Endodermal cell (in vitro differentiated cells): ENCODE data around the gene DDC. TPM values are rescaled to one million over a fixed set of nuclear protein-coding genes. Genes with fewer than 3 reads are reported as not detected.

Experiments used
- DNase-seq: peaks from one replicate; pipeline ENCODE4 v3.0.0-alpha.2; 2017
- H3K27ac ChIP-seq: 2 replicates; pipeline ENCODE4 v1.5.1; 2013; ENCODE audit warnings: mild to moderate bottlenecking, low read depth, low read length, moderate library complexity
- H3K27me3 ChIP-seq: 2 replicates; pipeline ENCODE4 v1.6.1; 2013; ENCODE audit warnings: mild to moderate bottlenecking, low read length, moderate library complexity; ENCODE audit not compliant: insufficient read depth, control insufficient read depth, poor library complexity, severe bottlenecking
- H3K36me3 ChIP-seq: 2 replicates; pipeline ENCODE4 v1.7.0; 2013; ENCODE audit warnings: mild to moderate bottlenecking, low read length, moderate library complexity; ENCODE audit not compliant: control insufficient read depth, insufficient read depth
- H3K4me1 ChIP-seq: one replicate; pipeline ENCODE4 v1.7.0; 2013; ENCODE audit warnings: low read length; ENCODE audit not compliant: control insufficient read depth, insufficient read depth
- H3K4me3 ChIP-seq: 2 replicates; pipeline ENCODE4 v1.5.1; 2013; ENCODE audit warnings: mild to moderate bottlenecking, low read length, moderate library complexity
- H3K9ac ChIP-seq: 2 replicates; pipeline ENCODE4 v1.6.1; 2013; ENCODE audit warnings: mild to moderate bottlenecking, low read length, moderate library complexity; ENCODE audit not compliant: poor library complexity, severe bottlenecking; ENCODE audit errors: extremely low read depth
- H3K9me3 ChIP-seq: 2 replicates; pipeline ENCODE4 v1.6.1; 2013; ENCODE audit warnings: mild to moderate bottlenecking, low read length, moderate library complexity; ENCODE audit not compliant: control insufficient read depth
- H3K27ac Mint-ChIP-seq: 2 replicates; pipeline ENCODE4 v1.8.0; 2020; ENCODE audit warnings: mixed read lengths
- H3K27me3 Mint-ChIP-seq: 2 replicates; pipeline ENCODE4 v1.8.0; 2021; ENCODE audit warnings: mild to moderate bottlenecking, mixed read lengths; ENCODE audit not compliant: insufficient read depth
- H3K36me3 Mint-ChIP-seq: 2 replicates; pipeline ENCODE4 v1.8.0; 2020; ENCODE audit warnings: low read depth, mixed read lengths
- H3K4me1 Mint-ChIP-seq: 2 replicates; pipeline ENCODE4 v1.8.0; 2020; ENCODE audit warnings: mixed read lengths
- H3K4me3 Mint-ChIP-seq: 2 replicates; pipeline ENCODE4 v1.8.0; 2020; ENCODE audit warnings: mild to moderate bottlenecking, moderate library complexity, mixed read lengths
- H3K9me3 Mint-ChIP-seq: 2 replicates; pipeline ENCODE4 v1.8.0; 2020; ENCODE audit warnings: mild to moderate bottlenecking, mixed read lengths
- CTCF ChIP-seq: fragments of 200-600 bp; sonication (generic); conservative IDR thresholded peaks from 2 replicates; pipeline ENCODE4 v1.5.0; 2021; ENCODE audit warnings: antibody characterized with exemption, mild to moderate bottlenecking
- WGBS, 2 experiments: methylation state at CpG; one replicate each; pipeline versions ENCODE4 v1.1.5 to v1.1.7; 2013; ENCODE audit warnings: missing lambda C conversion rate in 2 of 2, mixed read lengths in 1 of 2; ENCODE audit not compliant: insufficient coverage in 1 of 2, insufficient read length in 1 of 2; 5-methylcytosine and 5-hydroxymethylcytosine counted together
- total RNA-seq, 2 donors: library from RNA; stranded (reverse); fragmentation: NEBNext Ultra II Directional in 1 of 2; extraction: Animal tissue kit (Norgen Biotek cat#: 25700) in 1 of 2; gene quantifications; 2 replicates in 1 of 2; 3 replicates in 1 of 2; pipeline ENCODE4 v1.2.1, GENCODE V29; 2021

The DDC gene
- total RNA-seq, 2 donors from 2014 or later: 1.1 TPM

DNA sequence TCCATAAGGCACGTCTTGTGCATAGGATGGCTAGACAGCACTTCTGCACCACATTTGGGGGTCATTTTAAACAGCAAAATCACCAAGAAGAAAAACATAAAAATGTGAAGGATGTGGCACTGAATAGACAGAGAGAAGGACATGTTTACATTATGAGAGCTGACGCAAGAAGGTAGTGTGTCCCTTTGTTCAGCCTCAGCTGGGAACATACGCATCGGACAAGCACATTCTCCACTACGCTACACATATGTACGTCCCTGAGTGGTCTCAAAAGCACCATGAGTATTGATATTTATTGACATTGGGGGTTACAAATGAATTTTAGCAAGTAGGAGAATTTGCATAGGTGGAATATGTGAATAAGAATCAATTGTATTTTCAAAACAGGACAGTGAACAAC is 20.2 kb downstream of the DDC start:
- no peak overlapping the region for H3K4me3 ChIP-seq
- Mint-ChIP-seq H3K36me3 (no peaks in the 10 kb centered on the region), H3K27ac (no peak overlapping the region), H3K9me3 (no peaks in the 10 kb centered on the region), H3K4me1 (no peaks in the 10 kb centered on the region), H3K27me3 (peaks cover 1% of the 10 kb centered on the region), H3K4me3 (no peak overlapping the region)
- H3K36me3 ChIP-seq: no peaks in the 10 kb centered on the region
- H3K9me3 ChIP-seq: no peaks in the 10 kb centered on the region
- no peaks in the 10 kb centered on the region for H3K4me1 ChIP-seq
- no peak for TF ChIP-seq CTCF
- H3K27me3 ChIP-seq: no peaks in the 10 kb centered on the region
- no peak overlapping the region for H3K9ac ChIP-seq
- 61 to 81% methylated on average over 3 to 6 of the region's 6 CpGs for WGBS, 2 experiments
- no peak overlapping the region for H3K27ac ChIP-seq
- DNase-seq: no peak

- 91 to 94% methylated on average over 10 to 18 of the region's 18 CpGs for WGBS, 2 experiments
- Histone ChIP-seq H3K9me3 (no peaks in the 10 kb centered on the region), H3K9ac (no peak overlapping the region), H3K4me1 (no peaks in the 10 kb centered on the region), H3K27ac (no peak overlapping the region), H3K27me3 (no peaks in the 10 kb centered on the region), H3K4me3 (no peak overlapping the region), H3K36me3 (no peaks in the 10 kb centered on the region)
- DNase-seq: no peak
- Mint-ChIP-seq H3K9me3 (no peaks in the 10 kb centered on the region), H3K27me3 (peaks cover 1% of the 10 kb centered on the region), H3K36me3 (no peaks in the 10 kb centered on the region), H3K27ac (no peak overlapping the region), H3K4me1 (no peaks in the 10 kb centered on the region), H3K4me3 (no peak overlapping the region)
- no peak for TF ChIP-seq CTCF
These were observed 21.3 kb downstream of the DDC start for GRCh38 chr7:50543776-50544442.

DNA sequence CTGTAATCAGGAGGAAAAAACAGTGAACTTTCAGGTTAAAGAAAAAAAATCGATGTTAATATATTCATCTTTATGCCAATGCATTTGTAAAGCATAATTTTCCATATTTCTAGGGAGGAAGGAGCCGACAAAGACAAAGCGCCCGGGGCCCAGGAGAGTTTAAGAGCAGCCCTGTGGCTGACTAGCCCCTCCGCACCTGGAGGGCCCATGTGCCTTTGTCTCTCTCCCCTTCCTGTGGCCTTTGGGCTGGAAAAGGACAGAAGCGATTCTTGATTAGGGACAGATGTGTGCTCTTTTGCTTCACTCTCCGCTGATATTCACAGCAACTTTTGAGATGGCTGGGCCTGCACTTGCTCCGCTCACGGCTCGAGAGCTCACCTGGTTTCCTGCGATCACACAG is 23.1 kb downstream of the DDC start:
- WGBS, 2 experiments: 92 to 97% methylated on average over 4 to 11 of the region's 11 CpGs
- no peak overlapping the region for H3K27ac Mint-ChIP-seq
- Histone ChIP-seq H3K9me3 (no peaks in the 10 kb centered on the region), H3K4me1 (no peaks in the 10 kb centered on the region), H3K9ac (no peak overlapping the region), H3K27me3 (no peaks in the 10 kb centered on the region), H3K27ac (no peak overlapping the region), H3K4me3 (no peak overlapping the region), H3K36me3 (no peaks in the 10 kb centered on the region)
- DNase-seq: peak; percentile 42
- H3K4me3 Mint-ChIP-seq: no peak overlapping the region
- TF ChIP-seq CTCF: no peak
- H3K9me3 Mint-ChIP-seq: no peaks in the 10 kb centered on the region
- H3K27me3 Mint-ChIP-seq: peaks cover 1% of the 10 kb centered on the region
- no peaks in the 10 kb centered on the region for H3K36me3 Mint-ChIP-seq
- H3K4me1 Mint-ChIP-seq: no peaks in the 10 kb centered on the region
